Keratinocyte (primary cell): ENCODE data around the gene PHOX2A.

Experiments used
- EZH2 ChIP-seq: IDR thresholded peaks from one replicate; pipeline ENCODE4 v1.6.1; 2012; ENCODE audit warnings: inconsistent platforms, mild to moderate bottlenecking, low read length, moderate library complexity
- TF ChIP-seq, protein P1 (sequence below), 3 experiments: IDR thresholded peaks in 1 of 3; conservative IDR thresholded peaks in 1 of 3; optimal IDR thresholded peaks in 1 of 3; 2 replicates in 2 of 3; 3 replicates in 1 of 3; pipeline versions ENCODE3 to v1.5.1; 2011; ENCODE audit warnings: low read length in 3 of 3, mild to moderate bottlenecking in 3 of 3, moderate library complexity in 2 of 3, control low read depth in 1 of 3, inconsistent platforms in 1 of 3; ENCODE audit not compliant: insufficient read depth in 2 of 3; ENCODE audit errors: extremely low read depth in 1 of 3

DNA sequence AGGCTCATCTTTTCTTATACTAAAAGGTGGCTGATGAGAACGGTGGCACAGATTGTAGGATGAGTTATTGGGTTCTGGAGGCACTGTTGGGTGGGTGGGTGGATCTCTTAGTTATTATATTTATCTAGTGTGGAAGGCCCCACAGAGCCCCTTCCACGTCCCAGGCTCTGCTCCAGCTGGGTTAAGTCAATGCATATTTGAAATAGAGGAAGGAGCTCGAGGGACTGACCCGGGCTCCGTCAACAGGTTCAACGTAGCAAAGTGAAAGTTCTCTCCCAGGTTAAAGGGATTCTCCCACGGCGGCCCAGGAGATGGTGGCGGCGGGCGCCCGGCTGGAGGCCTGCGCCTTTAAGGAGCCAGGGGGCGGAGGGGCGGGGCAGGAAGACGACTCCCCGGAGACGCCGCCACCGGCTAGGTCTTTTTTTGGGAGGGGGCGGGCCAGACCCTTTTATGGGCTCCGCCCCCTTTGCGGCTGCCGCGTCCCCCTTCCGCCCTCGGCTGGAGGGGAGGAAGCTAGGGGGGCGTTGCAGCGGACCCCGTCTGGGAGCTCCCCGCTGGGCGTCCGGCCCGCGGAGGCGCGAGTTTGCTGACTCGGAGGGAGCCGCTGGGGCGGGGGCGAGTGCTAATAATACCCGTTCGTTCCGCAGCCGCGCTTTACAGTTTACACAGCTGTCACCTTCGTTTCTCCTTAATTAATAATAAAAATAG, 20.9 kb downstream of the PHOX2A start:
- no peak for TF ChIP-seq EZH2
- TF ChIP-seq, protein P1, sequence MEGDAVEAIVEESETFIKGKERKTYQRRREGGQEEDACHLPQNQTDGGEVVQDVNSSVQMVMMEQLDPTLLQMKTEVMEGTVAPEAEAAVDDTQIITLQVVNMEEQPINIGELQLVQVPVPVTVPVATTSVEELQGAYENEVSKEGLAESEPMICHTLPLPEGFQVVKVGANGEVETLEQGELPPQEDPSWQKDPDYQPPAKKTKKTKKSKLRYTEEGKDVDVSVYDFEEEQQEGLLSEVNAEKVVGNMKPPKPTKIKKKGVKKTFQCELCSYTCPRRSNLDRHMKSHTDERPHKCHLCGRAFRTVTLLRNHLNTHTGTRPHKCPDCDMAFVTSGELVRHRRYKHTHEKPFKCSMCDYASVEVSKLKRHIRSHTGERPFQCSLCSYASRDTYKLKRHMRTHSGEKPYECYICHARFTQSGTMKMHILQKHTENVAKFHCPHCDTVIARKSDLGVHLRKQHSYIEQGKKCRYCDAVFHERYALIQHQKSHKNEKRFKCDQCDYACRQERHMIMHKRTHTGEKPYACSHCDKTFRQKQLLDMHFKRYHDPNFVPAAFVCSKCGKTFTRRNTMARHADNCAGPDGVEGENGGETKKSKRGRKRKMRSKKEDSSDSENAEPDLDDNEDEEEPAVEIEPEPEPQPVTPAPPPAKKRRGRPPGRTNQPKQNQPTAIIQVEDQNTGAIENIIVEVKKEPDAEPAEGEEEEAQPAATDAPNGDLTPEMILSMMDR (optimal IDR thresholded peaks at IDR 0.05 in 1 of 3, IDR thresholded peaks at IDR 0.05 in 1 of 3, conservative IDR thresholded peaks at IDR 0.05 in 1 of 3; ENCODE audit: extremely low read depth in 1 of 3, insufficient read depth in 2 of 3, low read length in 3 of 3): peak in 1 of 3 experiments; percentile 35
